Measurements from ENCODE around the gene ITM2C.

DNA sequence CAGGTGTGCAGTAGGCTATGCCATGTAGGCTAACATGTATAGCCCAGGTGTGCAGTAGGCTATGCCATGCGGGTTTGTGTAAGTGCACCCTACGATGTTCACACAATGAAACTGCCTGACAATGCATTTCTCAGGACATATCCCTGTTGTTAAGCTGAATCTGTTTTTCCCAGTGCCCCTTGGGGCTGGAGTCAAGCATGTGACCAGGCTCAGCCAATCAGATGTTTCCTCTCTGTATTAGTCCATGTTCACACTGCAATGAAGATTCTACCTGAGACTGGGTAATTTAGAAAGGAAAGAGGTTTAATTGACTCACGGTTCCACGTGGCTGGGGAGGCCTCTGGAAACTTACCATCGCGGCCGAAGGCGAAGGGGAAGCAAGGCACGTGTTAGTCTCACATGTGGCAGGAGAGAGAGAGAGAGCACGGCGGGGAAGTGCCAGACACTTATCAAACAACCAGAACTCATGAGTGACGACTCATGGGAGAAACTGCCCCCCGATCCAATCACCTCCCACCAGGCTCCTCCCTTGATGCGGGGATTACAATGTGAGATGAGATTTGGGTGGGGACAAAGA lies 24.2 kb downstream of the ITM2C start:
- no peak for TF ChIP-seq REST (IDR thresholded peaks at IDR 0.05; ENCODE audit: insufficient read depth in 1 of 2, low read depth in 2 of 2, low read length in 2 of 2)
- TF ChIP-seq SIN3A (IDR thresholded peaks at IDR 0.05; ENCODE audit: borderline replicate concordance, insufficient read depth, low read length), result no peak
- TF ChIP-seq FOXP2 (optimal IDR thresholded peaks at IDR 0.05; ENCODE audit: borderline replicate concordance, extremely low read depth, extremely low read length, insufficient read depth), result no peak
- TF ChIP-seq TAF1 (IDR thresholded peaks at IDR 0.05; ENCODE audit: borderline replicate concordance, insufficient read depth, low read length), result no peak
- TF ChIP-seq POLR2AphosphoS5 (IDR thresholded peaks at IDR 0.05; ENCODE audit: low read depth, low read length), result no peak

All from PFSK-1 (cell line).